GM19193 (cell line): ENCODE data around the gene CPED1.

Source experiments
- POLR2A ChIP-seq: IDR thresholded peaks from 4 replicates; pipeline ENCODE4 v1.6.1; 2011; ENCODE audit not compliant: insufficient read depth, insufficient read length; ENCODE audit errors: extremely low read depth

CPED1 gene

GRCh38 chr7:121053219-121053618, 64.7 kb downstream of the CPED1 start:
- no peak for TF ChIP-seq POLR2A

GRCh38 chr7:121054925-121055324, 66.4 kb downstream of the CPED1 start:
- no peak for TF ChIP-seq POLR2A

GRCh38 chr7:121057878-121058277, 69.4 kb downstream of the CPED1 start:
- TF ChIP-seq POLR2A: no peak

- no peak for TF ChIP-seq POLR2A
Measured at GRCh38 chr7:121058975-121059374, 70.5 kb downstream of the CPED1 start.

GRCh38 chr7:121061677-121062582, 73.4 kb downstream of the CPED1 start:
- TF ChIP-seq POLR2A: no peak

- TF ChIP-seq POLR2A: no peak
Measured at GRCh38 chr7:121062671-121063279, 74.3 kb downstream of the CPED1 start.

- TF ChIP-seq POLR2A: no peak
Measured at GRCh38 chr7:121069346-121070100, 81.0 kb downstream of the CPED1 start.

GRCh38 chr7:121071132-121071531, 82.6 kb downstream of the CPED1 start:
- no peak for TF ChIP-seq POLR2A

- no peak for TF ChIP-seq POLR2A
Measured at GRCh38 chr7:121071662-121072061, 83.2 kb downstream of the CPED1 start.

GRCh38 chr7:121072826-121073225, 84.3 kb downstream of the CPED1 start:
- TF ChIP-seq POLR2A: no peak

- TF ChIP-seq POLR2A: no peak
Measured at GRCh38 chr7:121073463-121074099, 85.1 kb downstream of the CPED1 start.

GRCh38 chr7:121075952-121076349, 87.4 kb downstream of the CPED1 start:
- no peak for TF ChIP-seq POLR2A

GRCh38 chr7:121076350-121077164, 88.0 kb downstream of the CPED1 start:
- no peak for TF ChIP-seq POLR2A

- no peak for TF ChIP-seq POLR2A
Measured at GRCh38 chr7:121077165-121077630, 88.7 kb downstream of the CPED1 start.
